Neuronal stem cell (in vitro differentiated cells): Measurements from ENCODE around the gene SOBP.
"Not testable (repeated sequence)": the region's sequence is repeated elsewhere in the genome, so short reads cannot be mapped to it uniquely, and the experiment has no call there.

ENCODE experiments used
- DNase-seq: peaks from one replicate; pipeline ENCODE4 v3.0.0-alpha.2; 2013; ENCODE audit warnings: low spot score
- H2AFZ ChIP-seq: one replicate; pipeline ENCODE4 v1.6.1; 2013; ENCODE audit warnings: mild to moderate bottlenecking, low read length, inconsistent platforms
- H2AK5ac ChIP-seq: 2 replicates; pipeline ENCODE4 v1.6.1; 2013; ENCODE audit warnings: low read depth, mild to moderate bottlenecking, inconsistent platforms, low read length, moderate library complexity, mixed read lengths
- H2BK120ac ChIP-seq: 2 replicates; pipeline ENCODE4 v1.6.1; 2013; ENCODE audit warnings: low read depth, mild to moderate bottlenecking, inconsistent platforms, low read length, moderate library complexity, mixed read lengths
- H2BK12ac ChIP-seq: one replicate; pipeline ENCODE4 v1.6.1; 2013; ENCODE audit warnings: low read length, inconsistent platforms
- H2BK15ac ChIP-seq: 2 replicates; pipeline ENCODE4 v1.6.1; 2013; ENCODE audit warnings: mild to moderate bottlenecking, low read length, inconsistent platforms, mixed read lengths
- H2BK5ac ChIP-seq: one replicate; pipeline ENCODE4 v1.6.1; 2013; ENCODE audit warnings: inconsistent platforms, mild to moderate bottlenecking, low read length, moderate library complexity
- H3K14ac ChIP-seq: one replicate; pipeline ENCODE4 v1.6.1; 2013; ENCODE audit warnings: low read length, inconsistent platforms
- H3K18ac ChIP-seq: 2 replicates; pipeline ENCODE4 v1.6.1; 2013; ENCODE audit warnings: low read length, inconsistent platforms
- H3K23ac ChIP-seq: 2 replicates; pipeline ENCODE4 v1.6.1; 2013; ENCODE audit warnings: low read depth, mild to moderate bottlenecking, mixed read lengths, low read length, inconsistent platforms; ENCODE audit not compliant: poor library complexity
- H3K27ac ChIP-seq: replicated peaks from 3 replicates; pipeline ENCODE4 v1.5.1; 2013; ENCODE audit warnings: low read length, inconsistent platforms
- H3K27me3 ChIP-seq, 3 experiments: 2 replicates each; pipeline ENCODE4 v1.6.1; 2013; ENCODE audit warnings: low read length in 3 of 3, mild to moderate bottlenecking in 2 of 3, inconsistent platforms in 1 of 3, low read depth in 1 of 3, mixed read lengths in 1 of 3, moderate library complexity in 1 of 3; ENCODE audit not compliant: control insufficient read depth in 3 of 3, insufficient read depth in 3 of 3
- H3K36me3 ChIP-seq, 2 donors: replicated peaks in 1 of 2; 2 replicates each; pipeline ENCODE4 v1.6.1; 2013; ENCODE audit warnings: low read length in 2 of 2; ENCODE audit not compliant: control insufficient read depth in 2 of 2, insufficient read depth in 2 of 2
- H3K4ac ChIP-seq: 2 replicates; pipeline ENCODE4 v1.6.1; 2013; ENCODE audit warnings: inconsistent platforms, mild to moderate bottlenecking, low read length, moderate library complexity
- H3K4me1 ChIP-seq, 2 donors: 1 replicate in 1 of 2; 2 replicates in 1 of 2; pipeline ENCODE4 v1.6.1; 2013; ENCODE audit warnings: low read length in 2 of 2, low read depth in 1 of 2; ENCODE audit not compliant: control insufficient read depth in 2 of 2, insufficient read depth in 1 of 2
- H3K4me2 ChIP-seq: one replicate; pipeline ENCODE4 v1.6.1; 2013; ENCODE audit warnings: mild to moderate bottlenecking, low read length, inconsistent platforms; ENCODE audit not compliant: insufficient read depth, poor library complexity, severe bottlenecking
- H3K4me3 ChIP-seq, 2 donors: 2 replicates each; pipeline ENCODE4 v1.5.1; 2013; ENCODE audit warnings: low read length in 2 of 2, mild to moderate bottlenecking in 2 of 2, inconsistent platforms in 1 of 2, moderate library complexity in 1 of 2
- H3K79me1 ChIP-seq: one replicate; pipeline ENCODE4 v1.6.1; 2013; ENCODE audit warnings: low read depth, mild to moderate bottlenecking, inconsistent platforms, low read length, moderate library complexity
- H3K9ac ChIP-seq: one replicate; pipeline ENCODE4 v1.6.1; 2013; ENCODE audit warnings: mild to moderate bottlenecking, low read depth, low read length, inconsistent platforms; ENCODE audit not compliant: poor library complexity
- H3K9me3 ChIP-seq, 2 donors: replicated peaks in 1 of 2; 2 replicates each; pipeline versions ENCODE3 to v1.6.1; 2013; ENCODE audit warnings: low read length in 2 of 2, mild to moderate bottlenecking in 2 of 2, inconsistent platforms in 1 of 2, low read depth in 1 of 2, mixed read lengths in 1 of 2, moderate library complexity in 1 of 2; ENCODE audit not compliant: control insufficient read depth in 2 of 2, insufficient read depth in 1 of 2
- H4K8ac ChIP-seq: one replicate; pipeline ENCODE4 v1.6.1; 2013; ENCODE audit warnings: low read depth, mild to moderate bottlenecking, inconsistent platforms, low read length, moderate library complexity
- H4K91ac ChIP-seq: one replicate; pipeline ENCODE4 v1.6.1; 2013; ENCODE audit warnings: low read length, low read depth, mild to moderate bottlenecking, inconsistent platforms; ENCODE audit not compliant: poor library complexity
- WGBS, 2 donors: extraction: QIAGEN DNeasy Blood & Tissue Kit; methylation state at CpG; one replicate each; pipeline ENCODE4 v1.1.7; 2013; ENCODE audit warnings: missing lambda C conversion rate in 2 of 2, mixed read lengths in 1 of 2; ENCODE audit not compliant: insufficient read length in 2 of 2, insufficient replicate concordance in 1 of 2; ENCODE audit errors: extremely low coverage in 2 of 2; 5-methylcytosine and 5-hydroxymethylcytosine counted together

SOBP gene

GRCh38 chr6:107466062-107466461 lies 23.9 kb upstream of the SOBP start:
- no peak overlapping the region for H2BK12ac ChIP-seq
- no CpG with 5 or more reads among the region's 1 CpG for WGBS, 2 donors
- no peak overlapping the region for H2BK120ac ChIP-seq
- no peak overlapping the region for H3K4ac ChIP-seq
- H3K27me3 ChIP-seq, result peaks cover 0 to 2% (median 0%) of the 10 kb centered on the region in 3 experiments
- no peak overlapping the region for H2AK5ac ChIP-seq
- H3K9me3 ChIP-seq, result no peaks in the 10 kb centered on the region
- no peak overlapping the region for H3K9ac ChIP-seq
- DNase-seq, result no peak
- peaks cover 0 to 1% of the 10 kb centered on the region in 2 donors for H3K4me1 ChIP-seq
- no peak overlapping the region for H2BK15ac ChIP-seq
- H3K23ac ChIP-seq, result no peak overlapping the region
- H3K14ac ChIP-seq, result no peak overlapping the region
- no peak overlapping the region for H3K4me3 ChIP-seq
- no peak overlapping the region for H3K18ac ChIP-seq
- H3K79me1 ChIP-seq, result no peaks in the 10 kb centered on the region
- H4K8ac ChIP-seq, result no peak overlapping the region
- no peak overlapping the region for H2AFZ ChIP-seq
- H2BK5ac ChIP-seq, result no peak overlapping the region
- no peak overlapping the region for H4K91ac ChIP-seq
- H3K36me3 ChIP-seq, result no peaks in the 10 kb centered on the region
- no peak overlapping the region for H3K4me2 ChIP-seq
- H3K27ac ChIP-seq, result no peak overlapping the region

DNA sequence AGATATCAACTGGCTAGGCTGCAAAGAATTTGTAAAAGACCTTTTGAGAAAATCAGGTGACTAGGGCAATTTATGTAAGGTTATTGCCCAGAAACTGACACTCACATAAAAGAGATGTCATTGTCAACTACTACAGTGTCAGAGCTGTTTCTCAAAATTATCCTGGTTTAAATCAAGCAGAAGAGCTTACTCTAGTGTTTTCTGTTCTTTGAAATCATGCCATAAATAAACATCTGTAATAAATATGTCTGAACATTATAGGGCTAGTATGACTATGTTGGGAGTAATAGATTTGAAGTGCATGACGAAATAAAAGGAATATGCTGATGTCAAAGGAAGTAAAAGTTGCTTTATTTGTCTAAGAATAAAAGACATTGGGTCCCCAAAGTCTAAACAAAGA lies 19.6 kb upstream of the SOBP start:
- Histone ChIP-seq H3K9me3 (no peaks in the 10 kb centered on the region), H3K14ac (no peak overlapping the region), H3K18ac (no peak overlapping the region), H2BK120ac (no peak overlapping the region), H3K4me2 (no peak overlapping the region), H2BK12ac (no peak overlapping the region), H2AK5ac (no peak overlapping the region), H3K23ac (no peak overlapping the region), H3K4ac (no peak overlapping the region), H3K79me1 (no peaks in the 10 kb centered on the region), H3K4me3 (no peak overlapping the region), H4K91ac (no peak overlapping the region), H2BK5ac (no peak overlapping the region), H3K36me3 (no peaks in the 10 kb centered on the region), H3K27me3 (no peaks in the 10 kb centered on the region), H2AFZ (no peak overlapping the region), H3K9ac (no peak overlapping the region), H2BK15ac (no peak overlapping the region), H4K8ac (no peak overlapping the region), H3K27ac (no peak overlapping the region), H3K4me1 (peaks cover 1 to 3% of the 10 kb centered on the region in 2 donors)
- WGBS, 2 donors, result no CpG with 5 or more reads among the region's 1 CpG
- DNase-seq, result no peak

DNA sequence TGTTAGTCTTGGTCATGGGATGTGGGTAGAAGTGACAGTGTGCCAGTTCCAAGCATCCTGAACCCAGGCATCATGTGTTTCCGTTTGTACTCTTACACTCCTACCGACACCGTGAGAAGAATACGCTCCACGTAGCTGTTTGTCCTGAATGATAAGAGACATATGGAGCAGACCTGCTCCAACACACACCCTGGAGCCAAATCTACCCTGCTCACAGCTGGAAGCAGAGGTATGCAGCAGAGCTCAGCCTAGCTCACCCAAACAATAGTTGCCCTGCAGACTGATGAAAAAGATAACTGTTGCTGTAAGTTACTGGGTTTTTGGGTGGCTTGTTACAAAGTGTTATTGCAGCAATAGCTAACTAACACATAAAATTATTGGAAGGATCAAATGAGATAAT lies 16.3 kb upstream of the SOBP start:
- H3K79me1 ChIP-seq, result no peaks in the 10 kb centered on the region
- no peak overlapping the region for H3K27ac ChIP-seq
- H2BK15ac ChIP-seq, result no peak overlapping the region
- no peak overlapping the region for H2AFZ ChIP-seq
- H2BK120ac ChIP-seq, result no peak overlapping the region
- no peak overlapping the region for H3K18ac ChIP-seq
- H4K91ac ChIP-seq, result no peak overlapping the region
- H2BK5ac ChIP-seq, result no peak overlapping the region
- no peak overlapping the region for H3K9ac ChIP-seq
- H3K4me3 ChIP-seq, result no peak overlapping the region
- H3K4me2 ChIP-seq, result no peak overlapping the region
- H4K8ac ChIP-seq, result no peak overlapping the region
- no peak overlapping the region for H2AK5ac ChIP-seq
- H3K23ac ChIP-seq, result no peak overlapping the region
- H3K36me3 ChIP-seq, result no peaks in the 10 kb centered on the region
- no CpG with 5 or more reads among the region's 5 CpGs for WGBS, 2 donors
- no peaks in the 10 kb centered on the region for H3K9me3 ChIP-seq
- H3K4me1 ChIP-seq, result peaks cover 1 to 3% of the 10 kb centered on the region in 2 donors
- DNase-seq, result no peak
- H3K14ac ChIP-seq, result no peak overlapping the region
- H3K4ac ChIP-seq, result no peak overlapping the region
- no peaks in the 10 kb centered on the region for H3K27me3 ChIP-seq
- H2BK12ac ChIP-seq, result no peak overlapping the region

DNA sequence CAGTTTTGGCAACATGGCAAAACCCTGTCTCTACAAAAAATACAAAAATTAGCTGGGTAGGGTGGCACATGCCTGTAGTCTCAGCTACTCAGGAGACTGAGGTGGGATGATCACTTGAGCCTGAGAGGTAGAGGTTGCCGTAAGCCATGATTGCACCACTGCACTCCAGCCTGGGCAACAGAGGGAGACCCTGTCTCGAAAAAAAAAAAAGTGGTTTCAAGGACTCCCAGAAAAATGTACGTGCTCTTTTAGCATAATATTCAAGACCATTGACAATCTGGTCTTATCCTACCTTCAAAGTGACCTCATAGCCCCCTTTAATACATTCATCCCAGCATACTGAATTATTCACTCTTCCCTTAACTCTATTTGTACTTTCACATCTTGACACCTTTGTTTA lies 14.6 kb upstream of the SOBP start:
- not testable (repeated sequence) for H2AK5ac ChIP-seq, H2BK15ac ChIP-seq, H3K4me1 ChIP-seq, H3K9ac ChIP-seq, H3K9me3 ChIP-seq, H3K27ac ChIP-seq, H2AFZ ChIP-seq, DNase-seq, H3K27me3 ChIP-seq, H3K4me2 ChIP-seq, H4K8ac ChIP-seq, H2BK120ac ChIP-seq, H2BK12ac ChIP-seq, H3K4ac ChIP-seq, H3K18ac ChIP-seq, H3K23ac ChIP-seq, H3K36me3 ChIP-seq, H3K79me1 ChIP-seq, H3K14ac ChIP-seq, H4K91ac ChIP-seq, H3K4me3 ChIP-seq, H2BK5ac ChIP-seq
- no CpG with 5 or more reads among the region's 3 CpGs for WGBS, 2 donors
